ENCODE data around the gene TGM3.

The TGM3 gene

GRCh38 chr20:2361035-2361593, 65.3 kb downstream of the TGM3 start:
- peaks cover 20% of the 10 kb centered on the region for H3K27me3 Mint-ChIP-seq

GRCh38 chr20:2363187-2363586, 67.4 kb downstream of the TGM3 start:
- ATAC-seq, result no peak
- H3K36me3 Mint-ChIP-seq, result peaks cover 14% of the 10 kb centered on the region

More at GRCh38 chr20:2361035-2361593, 65.3 kb downstream of the TGM3 start:
- peaks cover 20% of the 10 kb centered on the region for H3K9me3 Mint-ChIP-seq
- H3K36me3 Mint-ChIP-seq, result peaks cover 14% of the 10 kb centered on the region
- H3K4me1 Mint-ChIP-seq, result no peaks in the 10 kb centered on the region
- no peak for ATAC-seq
- H3K4me3 Mint-ChIP-seq, result no peak overlapping the region
- no peak overlapping the region for H3K27ac Mint-ChIP-seq

DNA sequence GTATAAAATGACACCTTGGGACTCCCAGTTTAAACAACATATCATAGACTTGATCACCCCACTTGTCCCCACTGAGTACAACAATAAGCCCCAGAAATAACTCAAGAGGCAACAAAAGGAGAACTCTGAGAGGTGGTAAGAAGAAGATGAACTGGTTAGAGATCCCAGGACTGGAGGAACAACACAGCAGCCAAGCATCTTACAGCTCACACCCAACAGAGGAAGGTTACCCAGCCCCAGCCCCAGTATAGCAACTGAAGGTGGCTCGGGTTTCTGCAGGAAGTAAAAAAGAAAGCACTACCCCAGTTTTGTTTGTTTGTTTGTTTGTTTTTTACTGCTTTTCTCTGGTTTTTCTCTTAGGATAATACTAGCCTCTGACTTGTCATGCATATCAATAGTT, 67.8 kb downstream of the TGM3 start:
- H3K9me3 Mint-ChIP-seq, result peaks cover 20% of the 10 kb centered on the region
- H3K27ac Mint-ChIP-seq, result no peak overlapping the region
- H3K27me3 Mint-ChIP-seq, result peaks cover 25% of the 10 kb centered on the region

More at GRCh38 chr20:2363187-2363586, 67.4 kb downstream of the TGM3 start:
- no peak overlapping the region for H3K27ac Mint-ChIP-seq
- H3K4me3 Mint-ChIP-seq, result no peak overlapping the region
- peaks cover 21% of the 10 kb centered on the region for H3K27me3 Mint-ChIP-seq
- peaks cover 20% of the 10 kb centered on the region for H3K9me3 Mint-ChIP-seq
- H3K4me1 Mint-ChIP-seq, result no peaks in the 10 kb centered on the region

DNA sequence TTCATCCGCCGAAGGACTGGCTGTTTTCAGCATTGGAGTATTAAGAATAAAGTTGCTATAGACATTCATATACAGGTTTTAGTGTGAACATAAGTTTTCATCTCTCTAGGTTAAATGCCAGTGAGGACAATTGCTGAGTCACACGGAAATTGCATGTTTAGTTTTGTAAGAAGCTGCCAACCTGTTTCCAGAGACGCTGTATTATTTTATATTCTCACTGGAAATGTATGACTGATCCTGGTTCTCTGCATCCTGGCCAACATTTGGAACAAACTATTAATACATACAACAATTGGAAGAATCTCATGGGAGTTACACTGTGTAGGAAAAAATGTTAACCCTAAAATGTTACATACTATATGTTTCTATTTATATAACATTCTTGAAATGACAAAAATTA, 68.2 kb downstream of the TGM3 start:
- Mint-ChIP-seq H3K27ac (no peak overlapping the region), H3K4me1 (no peaks in the 10 kb centered on the region), H3K27me3 (peaks cover 29% of the 10 kb centered on the region), H3K36me3 (peaks cover 14% of the 10 kb centered on the region), H3K9me3 (peaks cover 24% of the 10 kb centered on the region), H3K4me3 (no peak overlapping the region)
- ATAC-seq, result no peak

More for the DNA sequence above, 67.8 kb downstream of the TGM3 start:
- ATAC-seq, result no peak
- H3K4me3 Mint-ChIP-seq, result no peak overlapping the region
- no peaks in the 10 kb centered on the region for H3K4me1 Mint-ChIP-seq
- peaks cover 14% of the 10 kb centered on the region for H3K36me3 Mint-ChIP-seq

DNA sequence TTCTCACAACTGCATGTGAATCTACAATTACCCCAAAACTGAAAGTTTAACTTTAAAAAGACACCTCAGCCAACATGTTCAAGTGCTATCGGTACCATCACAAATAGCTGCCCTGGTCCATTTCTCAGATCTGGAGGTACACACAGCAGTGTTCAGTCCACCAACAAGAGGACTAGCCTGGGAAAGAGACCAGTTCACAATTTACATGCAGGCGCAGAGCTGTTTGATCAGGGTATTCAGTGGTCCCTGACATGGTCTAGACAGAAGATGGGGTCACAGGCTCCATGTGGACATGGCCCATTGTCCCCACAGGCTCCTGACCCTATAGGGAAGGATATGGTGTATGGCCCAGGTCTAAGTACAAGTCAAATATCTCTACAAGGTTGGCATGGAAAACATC, 69.3 kb downstream of the TGM3 start:
- Mint-ChIP-seq H3K4me1 (no peaks in the 10 kb centered on the region), H3K9me3 (peaks cover 18% of the 10 kb centered on the region), H3K4me3 (no peak overlapping the region), H3K27ac (no peak overlapping the region), H3K36me3 (peaks cover 14% of the 10 kb centered on the region), H3K27me3 (peaks cover 30% of the 10 kb centered on the region)
- ATAC-seq, result no peak

DNA sequence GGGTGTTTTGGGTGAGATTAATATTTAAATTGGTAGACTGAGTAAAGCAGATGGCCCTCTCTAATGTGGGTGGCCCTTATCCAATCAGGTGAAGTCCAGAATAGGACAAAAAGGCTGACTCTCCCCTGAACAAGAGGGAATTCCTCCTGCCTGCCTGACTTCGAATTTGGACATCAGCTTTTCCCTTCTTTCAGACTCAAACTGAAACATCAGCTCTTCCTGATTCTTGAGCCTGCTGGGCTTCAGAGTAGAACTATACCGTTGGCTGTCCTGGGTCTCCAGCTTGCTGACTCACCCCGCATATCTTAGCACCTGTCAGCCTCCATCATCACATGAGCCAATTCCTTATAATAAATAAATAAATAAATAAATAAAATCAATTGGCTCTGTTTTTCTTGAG, 69.9 kb downstream of the TGM3 start:
- Mint-ChIP-seq H3K4me3 (no peak overlapping the region), H3K27ac (no peak overlapping the region), H3K9me3 (peaks cover 14% of the 10 kb centered on the region), H3K4me1 (no peaks in the 10 kb centered on the region), H3K27me3 (peaks cover 36% of the 10 kb centered on the region), H3K36me3 (peaks cover 11% of the 10 kb centered on the region)
- no peak for ATAC-seq

DNA sequence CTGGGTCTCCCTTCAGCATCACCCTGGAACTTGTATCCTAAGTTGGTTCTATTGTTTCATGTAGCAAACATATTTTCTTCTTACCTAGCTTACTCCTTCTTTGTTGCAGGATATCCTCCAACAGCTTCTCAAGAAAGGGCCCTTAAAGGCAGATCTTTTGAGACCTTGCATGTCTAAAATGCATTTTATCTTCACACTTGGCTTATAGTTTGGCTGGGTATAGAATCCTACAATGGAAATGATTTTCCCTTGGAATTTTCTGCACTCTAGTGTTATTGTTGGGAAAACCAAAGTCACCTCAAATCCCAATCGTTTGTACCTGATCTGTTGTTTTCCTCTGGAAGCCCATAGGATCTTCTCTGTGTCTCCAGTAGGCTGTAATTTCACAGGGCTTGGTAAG, 72.8 kb downstream of the TGM3 start:
- H3K4me3 Mint-ChIP-seq, result no peak overlapping the region
- peaks cover 5% of the 10 kb centered on the region for H3K9me3 Mint-ChIP-seq
- no peaks in the 10 kb centered on the region for H3K4me1 Mint-ChIP-seq
- no peak for ATAC-seq
- no peaks in the 10 kb centered on the region for H3K36me3 Mint-ChIP-seq
- H3K27ac Mint-ChIP-seq, result no peak overlapping the region
- H3K27me3 Mint-ChIP-seq, result peaks cover 62% of the 10 kb centered on the region

- peaks cover 5% of the 10 kb centered on the region for H3K9me3 Mint-ChIP-seq
- no peaks in the 10 kb centered on the region for H3K4me1 Mint-ChIP-seq
- peaks cover 74% of the 10 kb centered on the region for H3K27me3 Mint-ChIP-seq
- H3K27ac Mint-ChIP-seq, result no peak overlapping the region
- H3K36me3 Mint-ChIP-seq, result no peaks in the 10 kb centered on the region
- H3K4me3 Mint-ChIP-seq, result no peak overlapping the region
- no peak for ATAC-seq
Observed at GRCh38 chr20:2373098-2373497, 77.3 kb downstream of the TGM3 start.

- peaks cover 60% of the 10 kb centered on the region for H3K27me3 Mint-ChIP-seq
- no peaks in the 10 kb centered on the region for H3K36me3 Mint-ChIP-seq
- H3K9me3 Mint-ChIP-seq, result no peaks in the 10 kb centered on the region
- H3K4me3 Mint-ChIP-seq, result no peak overlapping the region
- no peak for ATAC-seq
- H3K27ac Mint-ChIP-seq, result no peak overlapping the region
- H3K4me1 Mint-ChIP-seq, result no peaks in the 10 kb centered on the region
Observed at GRCh38 chr20:2374346-2375125, 78.7 kb downstream of the TGM3 start.

GRCh38 chr20:2378893-2379292, 83.1 kb downstream of the TGM3 start:
- no peak for ATAC-seq
- Mint-ChIP-seq H3K27me3 (peaks cover 20% of the 10 kb centered on the region), H3K4me1 (no peaks in the 10 kb centered on the region), H3K27ac (no peak overlapping the region), H3K4me3 (no peak overlapping the region), H3K36me3 (no peaks in the 10 kb centered on the region), H3K9me3 (no peaks in the 10 kb centered on the region)

GRCh38 chr20:2379511-2380229, 83.9 kb downstream of the TGM3 start:
- H3K27ac Mint-ChIP-seq, result no peak overlapping the region
- peak; percentile 44 for ATAC-seq
- no peak overlapping the region for H3K4me3 Mint-ChIP-seq
- no peaks in the 10 kb centered on the region for H3K36me3 Mint-ChIP-seq
- peaks cover 16% of the 10 kb centered on the region for H3K27me3 Mint-ChIP-seq
- no peaks in the 10 kb centered on the region for H3K4me1 Mint-ChIP-seq
- H3K9me3 Mint-ChIP-seq, result no peaks in the 10 kb centered on the region

GRCh38 chr20:2380601-2381000, 84.8 kb downstream of the TGM3 start, which contains the start of gene TGM6:
TGM6 (plus strand) TSS chr20:2380901; CDS start chr20:2380969, 68 bp downstream.
- Mint-ChIP-seq H3K4me3 (no peak within 1 kb of the TSS), H3K4me1 (no peaks in the 10 kb centered on the region), H3K27ac (no peak within 1 kb of the TSS), H3K27me3 (peaks cover 16% of the 10 kb centered on the region), H3K9me3 (no peaks in the 10 kb centered on the region), H3K36me3 (no peaks in the 10 kb centered on the region)
- no peak for ATAC-seq

DNA sequence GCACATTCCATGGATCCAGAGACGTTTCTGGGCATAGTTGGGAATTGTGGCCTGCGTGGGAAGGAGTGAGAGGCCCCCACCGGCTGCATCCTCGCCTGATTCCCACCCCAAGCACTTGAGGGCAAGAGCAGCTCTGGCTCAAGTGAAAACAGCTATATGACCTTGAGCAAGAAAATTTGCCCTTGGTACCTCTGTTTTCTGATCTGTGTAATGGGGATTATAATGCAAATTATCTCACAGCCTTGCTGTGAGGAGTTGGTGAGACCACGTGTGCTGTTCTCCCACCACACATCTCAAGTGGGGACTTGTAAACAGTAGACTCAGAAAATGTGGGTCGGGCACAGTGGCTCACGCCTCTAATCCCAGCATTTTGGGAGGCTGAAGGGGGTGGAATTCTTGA, 85.5 kb downstream of the TGM3 start:
- no peak for ATAC-seq
- Mint-ChIP-seq H3K27ac (no peak overlapping the region), H3K9me3 (peaks cover 2% of the 10 kb centered on the region), H3K36me3 (no peaks in the 10 kb centered on the region), H3K4me1 (no peaks in the 10 kb centered on the region), H3K4me3 (no peak overlapping the region), H3K27me3 (peaks cover 10% of the 10 kb centered on the region)

DNA sequence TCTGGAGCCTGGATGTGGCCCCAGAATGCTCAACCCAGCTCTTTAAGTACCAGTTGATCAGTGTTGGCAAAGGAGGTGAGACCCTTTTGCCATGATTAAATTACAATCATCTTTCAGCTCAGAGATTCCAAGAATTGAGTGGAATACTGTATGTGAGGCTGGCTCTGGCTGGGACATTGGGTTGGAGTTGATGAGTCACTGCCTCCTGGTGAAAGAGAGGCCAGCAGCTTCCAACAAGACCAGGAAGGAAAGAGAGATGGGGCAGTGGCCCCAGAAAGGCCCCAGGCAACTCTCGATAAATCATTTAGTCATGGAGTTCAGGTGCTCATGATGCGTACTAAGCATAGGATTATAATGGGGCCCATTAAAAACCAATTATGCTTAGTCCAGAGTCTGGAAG, 87.0 kb downstream of the TGM3 start:
- Mint-ChIP-seq H3K27me3 (no peaks in the 10 kb centered on the region), H3K36me3 (no peaks in the 10 kb centered on the region), H3K4me1 (no peaks in the 10 kb centered on the region), H3K4me3 (no peak overlapping the region), H3K9me3 (peaks cover 3% of the 10 kb centered on the region), H3K27ac (no peak overlapping the region)
- ATAC-seq, result no peak

- ATAC-seq, result no peak
- no peak overlapping the region for H3K27ac Mint-ChIP-seq
Observed at GRCh38 chr20:2385026-2385425, 89.2 kb downstream of the TGM3 start.

More at GRCh38 chr20:2385026-2385425, 89.2 kb downstream of the TGM3 start:
- H3K27me3 Mint-ChIP-seq, result no peaks in the 10 kb centered on the region
- no peaks in the 10 kb centered on the region for H3K36me3 Mint-ChIP-seq
- peaks cover 7% of the 10 kb centered on the region for H3K9me3 Mint-ChIP-seq
- no peak overlapping the region for H3K4me3 Mint-ChIP-seq
- H3K4me1 Mint-ChIP-seq, result no peaks in the 10 kb centered on the region
